Aorta (tissue), 5 donors: Measurements from ENCODE around the gene AKTIP. TPM values are rescaled to one million over a fixed set of nuclear protein-coding genes. Genes with fewer than 3 reads are reported as not detected.

ENCODE experiments used
- ATAC-seq: fragments of 200-7000 bp; cut with Tn5 transposase; one replicate; pipeline ENCODE4 v1.9.1; 2022; ENCODE audit warnings: moderate library complexity; ENCODE audit not compliant: low FRiP score
- DNase-seq, 2 donors: peaks; one replicate each; pipeline ENCODE4 v3.0.0-alpha.2; 2020
- H3K27ac ChIP-seq, 2 donors: one replicate each; pipeline ENCODE4 v1.5.1; 2013; ENCODE audit warnings: low read length in 2 of 2, mild to moderate bottlenecking in 2 of 2, moderate library complexity in 2 of 2, control low read depth in 1 of 2, inconsistent platforms in 1 of 2, low read depth in 1 of 2
- H3K27me3 ChIP-seq, 2 donors: one replicate each; pipeline ENCODE4 v1.6.1; 2013; ENCODE audit warnings: control low read depth in 1 of 2, low read length in 1 of 2, mild to moderate bottlenecking in 1 of 2, moderate library complexity in 1 of 2; ENCODE audit not compliant: insufficient read depth in 2 of 2, control insufficient read depth in 1 of 2
- H3K36me3 ChIP-seq, 2 donors: one replicate each; pipeline ENCODE4 v1.6.1; 2013; ENCODE audit warnings: control low read depth in 1 of 2, low read length in 1 of 2, mild to moderate bottlenecking in 1 of 2; ENCODE audit not compliant: insufficient read depth in 2 of 2, control insufficient read depth in 1 of 2
- H3K4me1 ChIP-seq, 2 donors: one replicate each; pipeline ENCODE4 v1.6.1; 2013; ENCODE audit warnings: low read length in 2 of 2, control low read depth in 1 of 2, mild to moderate bottlenecking in 1 of 2, moderate library complexity in 1 of 2; ENCODE audit not compliant: insufficient read depth in 2 of 2, control insufficient read depth in 1 of 2
- H3K4me3 ChIP-seq, 2 donors: one replicate each; pipeline ENCODE4 v1.5.1; 2013; ENCODE audit warnings: low read length in 2 of 2, control low read depth in 1 of 2, mild to moderate bottlenecking in 1 of 2
- H3K9me3 ChIP-seq: one replicate; pipeline ENCODE4 v1.6.1; 2013; ENCODE audit warnings: mild to moderate bottlenecking, low read length; ENCODE audit not compliant: control insufficient read depth
- WGBS, 2 donors: extraction: QIAGEN DNeasy Blood & Tissue Kit; methylation state at CpG; one replicate each; pipeline ENCODE4 v1.1.7; 2013; 5-methylcytosine and 5-hydroxymethylcytosine counted together
- intact Hi-C, 2 donors: fragments of 100-400 bp; cut with DNase I; formaldehyde crosslinking; loops; one replicate each; pipeline versions ENCODE4 v1.14.2 to v1.15.0; 2022
- polyA plus RNA-seq, 2 donors: library from polyadenylated mRNA; stranded (reverse); fragments of 200-250 nt; gene quantifications; one replicate each; pipeline ENCODE4 v1.2.3, GENCODE V29; 2013
- total RNA-seq, 2 donors: library from RNA; stranded (reverse); fragmentation: NEBNext Ultra II Directional; extraction: Animal tissue kit (Norgen Biotek cat#: 25700); gene quantifications; one replicate each; pipeline ENCODE4 v1.2.1, GENCODE V29; 2021
- donor health status: healthy with polysubstance abuse.
- donor health status: Bipolar disorder and iron deficiency.
- donor health status: DM: no; HTN: no; CAD: no.
- donor health status: DM: no; HTN: no; CAD: no.
- donor health status: DM: yes; HTN: yes; CAD: no.

AKTIP gene
- total and polyA plus RNA-seq, 4 donors: 47.1 to 73.0 (median 49.8) TPM

- Histone ChIP-seq H3K9me3 (no peaks in the 10 kb centered on the region), H3K27me3 (no peaks in the 10 kb centered on the region), H3K27ac (no peak overlapping the region), H3K36me3 (peaks cover 4% of the 10 kb centered on the region in 2 donors), H3K4me3 (no peak overlapping the region), H3K4me1 (no peaks in the 10 kb centered on the region)
- DNase-seq (no peak), ATAC-seq (no peak)
- intact Hi-C loops: no loop called here
- WGBS, 2 donors: 96 to 97% methylated on average over 5 of the region's 5 CpGs
These were observed 57.5 kb downstream of the AKTIP start for GRCh38 chr16:53445534-53445933.

Other genes starting within 250 kb of the AKTIP start
- 10 to 100 TPM; 85.0 to 90.2 TPM for gene RBL2, start 68.7 kb downstream of the AKTIP start, total RNA-seq
- gene RBL2, start 68.7 kb downstream of the AKTIP start, polyA plus RNA-seq: 10 to 100 TPM; 35.2 to 74.2 TPM
- gene RPGRIP1L, start 200.7 kb upstream of the AKTIP start, total RNA-seq: 1 to 10 TPM; 4.6 to 7.3 TPM
- 1 to 10 TPM; 1.4 to 2.2 TPM for gene RPGRIP1L, start 200.7 kb upstream of the AKTIP start, polyA plus RNA-seq
- gene FTO, start 200.9 kb upstream of the AKTIP start, total RNA-seq: 10 to 100 TPM; 84.5 to 97.7 TPM
- 10 to 100 TPM; 17.9 to 26.6 TPM for gene FTO, start 200.9 kb upstream of the AKTIP start, polyA plus RNA-seq